IMR-90 (cell line): ENCODE results near the gene ATG7. TPM values are rescaled to one million over a fixed set of nuclear protein-coding genes. Genes with fewer than 3 reads are reported as not detected.

Source experiments
- ATAC-seq: fragments of 200-7000 bp; cut with Tn5 transposase; 2 replicates; pipeline ENCODE4 v1.9.1; 2020; ENCODE audit warnings: low read depth, mild to moderate bottlenecking, moderate library complexity
- BruUV-seq: library from RNA; stranded (reverse); fragments of 400-500 nt; replicated peaks from 2 replicates; lab custom pipeline; 2021; lab: Mats Ljungman, UMichigan
- CTCF ChIA-PET: fragments of 300-600 bp; formaldehyde crosslinking; extraction: SDS; loops from one replicate; lab custom pipeline; 2021; ENCODE audit warnings: antibody characterized with exemption; lab: Yijun Ruan, JAX
- POLR2A ChIA-PET: fragments of 300-600 bp; sonication (Branson Sonifier 250); formaldehyde crosslinking; loops from one replicate; lab custom pipeline; 2022; ENCODE audit warnings: antibody characterized with exemption; ENCODE audit not compliant: unreplicated experiment; lab: Charles Lee
- DNase-seq: peaks from one replicate; pipeline ENCODE4 v3.0.0; 2013
- H2AFZ ChIP-seq: replicated peaks from 2 replicates; pipeline ENCODE3; 2013; ENCODE audit warnings: low read length, mild to moderate bottlenecking; ENCODE audit not compliant: poor library complexity
- H2AK5ac ChIP-seq: 2 replicates; pipeline ENCODE4 v1.6.1; 2013; ENCODE audit warnings: low read depth, low read length, inconsistent platforms
- H2AK9ac ChIP-seq: replicated peaks from 2 replicates; pipeline ENCODE3; 2013; ENCODE audit warnings: mild to moderate bottlenecking, low read depth, low read length, moderate library complexity; ENCODE audit not compliant: poor library complexity
- H2BK120ac ChIP-seq: 2 replicates; pipeline ENCODE4 v1.6.1; 2013; ENCODE audit warnings: low read depth, low read length, inconsistent platforms
- H2BK15ac ChIP-seq: 3 replicates; pipeline ENCODE4 v1.6.1; 2013; ENCODE audit warnings: low read depth, low read length, inconsistent platforms
- H2BK20ac ChIP-seq: 2 replicates; pipeline ENCODE4 v1.6.1; 2013; ENCODE audit warnings: low read depth, mild to moderate bottlenecking, inconsistent platforms, low read length, moderate library complexity
- H2BK5ac ChIP-seq: 2 replicates; pipeline ENCODE4 v1.6.1; 2013; ENCODE audit warnings: mild to moderate bottlenecking, low read depth, low read length, inconsistent platforms; ENCODE audit not compliant: poor library complexity, severe bottlenecking
- H3K14ac ChIP-seq: replicated peaks from 2 replicates; pipeline ENCODE4 v1.6.1; 2013; ENCODE audit warnings: low read depth, low read length, inconsistent platforms
- H3K18ac ChIP-seq: 2 replicates; pipeline ENCODE4 v1.6.1; 2013; ENCODE audit warnings: low read depth, low read length, control low read depth
- H3K23ac ChIP-seq: 2 replicates; pipeline ENCODE4 v1.6.1; 2013; ENCODE audit warnings: low read depth, low read length, inconsistent platforms
- H3K27ac ChIP-seq: 2 replicates; pipeline ENCODE4 v1.5.1; 2013; ENCODE audit warnings: mild to moderate bottlenecking, control low read depth, low read length; ENCODE audit not compliant: insufficient read depth
- H3K27me3 ChIP-seq: 2 replicates; pipeline ENCODE4 v1.6.1; 2013; ENCODE audit warnings: low read length; ENCODE audit not compliant: control insufficient read depth, insufficient read depth
- H3K36me3 ChIP-seq: 2 replicates; pipeline ENCODE4 v1.6.1; 2013; ENCODE audit warnings: low read length, mixed read lengths; ENCODE audit not compliant: control insufficient read depth, insufficient read depth
- H3K4ac ChIP-seq: 2 replicates; pipeline ENCODE4 v1.6.1; 2013; ENCODE audit warnings: low read depth, low read length, inconsistent platforms
- H3K4me1 ChIP-seq: 2 replicates; pipeline ENCODE4 v1.6.1; 2013; ENCODE audit warnings: low read length, mixed read lengths; ENCODE audit not compliant: control insufficient read depth, insufficient read depth
- H3K4me2 ChIP-seq: 2 replicates; pipeline ENCODE4 v1.6.1; 2013; ENCODE audit warnings: low read depth, mild to moderate bottlenecking, control low read depth, low read length, moderate library complexity
- H3K4me3 ChIP-seq: 2 replicates; pipeline ENCODE4 v1.5.1; 2013; ENCODE audit warnings: low read depth, mild to moderate bottlenecking, control low read depth, low read length, moderate library complexity; ENCODE audit not compliant: insufficient read depth
- H3K56ac ChIP-seq: 2 replicates; pipeline ENCODE4 v1.6.1; 2013; ENCODE audit warnings: low read length, inconsistent platforms; ENCODE audit not compliant: insufficient read depth; ENCODE audit errors: extremely low read depth
- H3K79me1 ChIP-seq, 2 experiments: 2 replicates each; pipeline ENCODE4 v1.6.1; 2013; ENCODE audit warnings: low read length in 2 of 2, inconsistent platforms in 1 of 2, low read depth in 1 of 2
- H3K9ac ChIP-seq: 2 replicates; pipeline ENCODE4 v1.6.1; 2013; ENCODE audit warnings: low read depth, low read length, control low read depth
- H3K9me1 ChIP-seq: 2 replicates; pipeline ENCODE4 v1.6.1; 2013; ENCODE audit warnings: low read length, inconsistent platforms; ENCODE audit not compliant: insufficient read depth
- H3K9me3 ChIP-seq: 2 replicates; pipeline ENCODE4 v1.6.1; 2013; ENCODE audit warnings: low read length; ENCODE audit not compliant: control insufficient read depth, insufficient read depth
- H4K20me1 ChIP-seq: 2 replicates; pipeline ENCODE4 v1.6.1; 2013; ENCODE audit warnings: low read length, inconsistent platforms; ENCODE audit not compliant: insufficient read depth
- H4K5ac ChIP-seq: 2 replicates; pipeline ENCODE4 v1.6.1; 2013; ENCODE audit warnings: mild to moderate bottlenecking, low read depth, low read length, control low read depth
- H4K8ac ChIP-seq, 2 experiments: 2 replicates each; pipeline ENCODE4 v1.6.1; 2013; ENCODE audit warnings: low read depth in 2 of 2, low read length in 2 of 2, control low read depth in 1 of 2, inconsistent platforms in 1 of 2
- H4K91ac ChIP-seq: 2 replicates; pipeline ENCODE4 v1.6.1; 2013; ENCODE audit warnings: low read depth, low read length, inconsistent platforms; ENCODE audit not compliant: insufficient read depth
- CEBPB ChIP-seq: IDR thresholded peaks from 2 replicates; pipeline ENCODE4 v1.6.1; 2012; ENCODE audit warnings: low read depth, low read length, improper control_type of control experiment
- CHD1 ChIP-seq: IDR thresholded peaks from 2 replicates; pipeline ENCODE4 v1.6.1; 2012; ENCODE audit warnings: low read depth, low read length, improper control_type of control experiment
- CTCF ChIP-seq: conservative IDR thresholded peaks from 2 replicates; pipeline ENCODE4 v1.5.1; 2012; ENCODE audit warnings: mild to moderate bottlenecking, low read depth, low read length, improper control_type of control experiment
- FOS ChIP-seq: fragments of 150-350 bp; IDR thresholded peaks from 2 replicates; pipeline ENCODE4 v1.6.1; 2016; ENCODE audit warnings: low read depth, low read length
- MAZ ChIP-seq: IDR thresholded peaks from 2 replicates; pipeline ENCODE4 v1.6.1; 2012; ENCODE audit warnings: low read depth, mild to moderate bottlenecking, low read length, improper control_type of control experiment, moderate library complexity, borderline replicate concordance
- MXI1 ChIP-seq: IDR thresholded peaks from 2 replicates; pipeline ENCODE4 v1.6.1; 2012; ENCODE audit warnings: low read depth, mild to moderate bottlenecking, low read length, moderate library complexity, borderline replicate concordance
- POLR2A ChIP-seq: IDR thresholded peaks from 2 replicates; pipeline ENCODE4 v1.6.1; 2012; ENCODE audit warnings: mild to moderate bottlenecking, low read depth, low read length
- RAD21 ChIP-seq: IDR thresholded peaks from 2 replicates; pipeline ENCODE4 v1.6.1; 2012; ENCODE audit warnings: low read length, improper control_type of control experiment
- RFX5 ChIP-seq: IDR thresholded peaks from 2 replicates; pipeline ENCODE4 v1.8.0; 2012; ENCODE audit warnings: low read depth, mild to moderate bottlenecking, low read length, moderate library complexity
- USF2 ChIP-seq: fragments of 150-350 bp; IDR thresholded peaks from 2 replicates; pipeline ENCODE4 v1.6.1; 2017; ENCODE audit warnings: mild to moderate bottlenecking, antibody characterized with exemption, low read length, low read depth
- WGBS, 2 experiments: methylation state at CpG; one replicate each; pipeline versions ENCODE4 v1.1.5 to v1.1.7; 2013; ENCODE audit warnings: missing lambda C conversion rate in 2 of 2; ENCODE audit not compliant: insufficient read length in 1 of 2; ENCODE audit errors: extremely low coverage in 2 of 2; 5-methylcytosine and 5-hydroxymethylcytosine counted together
- dilution Hi-C: fragments of 300-500 bp; cut with HindIII; formaldehyde crosslinking; loops from one replicate; pipeline ENCODE4 v1.14.3; 2018; ENCODE audit warnings: low sequenced_read_pairs; ENCODE audit not compliant: unreplicated experiment
- in situ Hi-C: fragments of 300-500 bp; cut with MboI; formaldehyde crosslinking; loops from 3 replicates; pipeline ENCODE4 v1.14.3; 2019; ENCODE audit warnings: low sequenced_read_pairs, inconsistent platforms, mixed read lengths
- intact Hi-C: fragments of 100-400 bp; cut with micrococcal nuclease; formaldehyde crosslinking; loops from 2 replicates; pipeline ENCODE4 v1.10.0; 2022
- polyA plus RNA-seq, 3 experiments: library from polyadenylated mRNA; depleted of rRNA; stranded (reverse); fragments of >200 nt; gene quantifications; 2 replicates each; pipeline ENCODE4 v1.2.3, GENCODE V29; 2012; ENCODE audit warnings: low replicate concordance in 1 of 3
- total RNA-seq: library from RNA; depleted of rRNA; stranded (reverse); fragments of >200 nt; gene quantifications from 2 replicates; pipeline ENCODE4 v1.2.3, GENCODE V29; 2012

Gene ATG7
- total and polyA plus RNA-seq, 2 of the 4 experiments (the other 2 are of a cell fraction), result 15.6 to 51.4 TPM

DNA sequence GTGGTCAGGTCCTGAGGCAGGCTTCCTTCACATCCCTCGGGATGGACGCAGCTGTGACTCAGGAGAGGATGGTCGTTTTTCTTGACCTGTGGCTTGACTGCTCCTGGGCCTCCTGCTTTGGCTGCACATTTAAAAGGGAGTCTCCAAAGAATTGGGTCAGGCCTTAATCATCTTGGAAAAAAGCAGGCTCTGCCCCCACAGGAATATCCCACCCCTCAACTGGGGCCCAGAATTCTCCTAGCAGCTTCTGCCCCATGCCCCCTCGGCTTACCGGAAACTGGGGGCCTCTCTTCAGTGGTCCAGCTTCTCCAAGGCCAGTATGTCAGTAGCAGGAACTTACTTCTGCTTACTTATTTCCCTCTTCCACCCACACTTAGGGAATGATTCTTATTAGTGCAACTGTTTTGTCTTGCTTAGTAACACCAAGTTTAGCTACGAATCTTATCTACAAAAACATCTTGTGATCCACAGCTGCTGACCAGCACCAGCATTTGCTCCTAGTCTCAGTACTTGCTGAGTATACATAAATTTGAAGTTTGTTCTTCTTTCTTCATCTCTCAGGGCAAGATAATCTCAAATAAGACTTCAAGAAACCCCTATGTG, 35.7 kb downstream of the ATG7 start:
- H2AK5ac ChIP-seq, result no peak overlapping the region
- no peak overlapping the region for H2AK9ac ChIP-seq
- no peak overlapping the region for H2BK5ac ChIP-seq
- H3K4me1 ChIP-seq, result peaks cover 3% of the 10 kb centered on the region; the same call in 1 of the 2 replicates
- dilution Hi-C loops, result no loop called here
- ATAC-seq (no peak), DNase-seq (no peak)
- H3K27ac ChIP-seq, result no peak overlapping the region
- no peak overlapping the region for H3K14ac ChIP-seq
- ChIA-PET POLR2A (no interaction called here), CTCF (interaction anchor here (0.6 kb wide), 1 partner anchor 893 kb away, joined by 4 read pairs; no protein-coding TSS in a partner anchor)
- H3K9ac ChIP-seq, result no peak overlapping the region
- H3K23ac ChIP-seq, result no peak overlapping the region
- H3K79me1 ChIP-seq, result peaks cover 6 to 25% of the 10 kb centered on the region in 2 experiments; a peak in 3 of 4 replicates
- H2BK20ac ChIP-seq, result no peak overlapping the region
- no peak overlapping the region for H3K4ac ChIP-seq
- no peak overlapping the region for H3K56ac ChIP-seq
- WGBS, 2 experiments, result 68% methylated on average over 3 of the region's 6 CpGs; no CpG with 5 or more reads in 1 of the 2 experiments
- H4K5ac ChIP-seq, result no peak overlapping the region
- no peak overlapping the region for H4K8ac ChIP-seq
- H2AFZ ChIP-seq, result no peak overlapping the region
- BruUV-seq, result no TSS peak
- H3K9me3 ChIP-seq, result no peaks in the 10 kb centered on the region
- H4K91ac ChIP-seq, result no peak overlapping the region
- peaks cover 11% of the 10 kb centered on the region; the same call in 1 of the 2 replicates for H3K9me1 ChIP-seq
- intact Hi-C loops, result no loop called here
- H3K27me3 ChIP-seq, result no peaks in the 10 kb centered on the region
- H3K36me3 ChIP-seq, result peaks cover 34% of the 10 kb centered on the region
- TF ChIP-seq RAD21 (no peak), RFX5 (no peak), FOS (no peak), CEBPB (no peak), USF2 (no peak), POLR2A (no peak), CTCF (no peak), CHD1 (no peak), MXI1 (no peak), MAZ (no peak)
- in situ Hi-C loops, result no loop called here
- no peak overlapping the region for H3K18ac ChIP-seq
- H3K4me3 ChIP-seq, result no peak overlapping the region
- no peak overlapping the region for H3K4me2 ChIP-seq
- H4K20me1 ChIP-seq, result no peaks in the 10 kb centered on the region
- no peak overlapping the region for H2BK120ac ChIP-seq
- no peak overlapping the region for H2BK15ac ChIP-seq
